Measurements from ENCODE around the gene ADCK2. TPM values are rescaled to one million over a fixed set of nuclear protein-coding genes. Genes with fewer than 3 reads are reported as not detected.
A peak's percentile ranks its signal among the peaks of the same experiment; 100 is the strongest.

Gene ADCK2
- total RNA-seq, 3 donors from 2014 or later (not counting 1 experiment from before 2014, with no cell fraction given): 12.6 to 20.7 (median 15.8) TPM

- Mint-ChIP-seq H3K4me1 (peaks cover 25 to 30% of the 10 kb centered on the region in 2 donors), H3K9me3 (no peaks in the 10 kb centered on the region), H3K36me3 (no peaks in the 10 kb centered on the region), H3K27me3 (ENCODE audit: low read depth in 2 of 2) (peaks cover 0 to 11% of the 10 kb centered on the region in 2 donors), H3K4me3 (peak overlapping the region; percentile 92), H3K27ac (peak overlapping the region; percentile 85 to 86)
- H3K4me3 ChIP-seq (ENCODE audit: low read length): no peak overlapping the region
- peak overlapping the region; percentile 0 for H3K27ac ChIP-seq (ENCODE audit: low read length)
- intact Hi-C loops (cut with micrococcal nuclease): loop anchor here (10.0 kb wide), 1 partner anchor 141 kb away; no protein-coding TSS in a partner anchor
- H3K4me1 ChIP-seq (ENCODE audit: control insufficient read depth, insufficient read depth, low read length): peaks cover 14% of the 10 kb centered on the region
- H3K36me3 ChIP-seq (ENCODE audit: control insufficient read depth, insufficient read depth, low read length): no peaks in the 10 kb centered on the region
- WGBS (ENCODE audit: insufficient coverage): 96% methylated on average over 16 of the region's 16 CpGs
- no peak for ATAC-seq
- TF ChIP-seq, protein P1, sequence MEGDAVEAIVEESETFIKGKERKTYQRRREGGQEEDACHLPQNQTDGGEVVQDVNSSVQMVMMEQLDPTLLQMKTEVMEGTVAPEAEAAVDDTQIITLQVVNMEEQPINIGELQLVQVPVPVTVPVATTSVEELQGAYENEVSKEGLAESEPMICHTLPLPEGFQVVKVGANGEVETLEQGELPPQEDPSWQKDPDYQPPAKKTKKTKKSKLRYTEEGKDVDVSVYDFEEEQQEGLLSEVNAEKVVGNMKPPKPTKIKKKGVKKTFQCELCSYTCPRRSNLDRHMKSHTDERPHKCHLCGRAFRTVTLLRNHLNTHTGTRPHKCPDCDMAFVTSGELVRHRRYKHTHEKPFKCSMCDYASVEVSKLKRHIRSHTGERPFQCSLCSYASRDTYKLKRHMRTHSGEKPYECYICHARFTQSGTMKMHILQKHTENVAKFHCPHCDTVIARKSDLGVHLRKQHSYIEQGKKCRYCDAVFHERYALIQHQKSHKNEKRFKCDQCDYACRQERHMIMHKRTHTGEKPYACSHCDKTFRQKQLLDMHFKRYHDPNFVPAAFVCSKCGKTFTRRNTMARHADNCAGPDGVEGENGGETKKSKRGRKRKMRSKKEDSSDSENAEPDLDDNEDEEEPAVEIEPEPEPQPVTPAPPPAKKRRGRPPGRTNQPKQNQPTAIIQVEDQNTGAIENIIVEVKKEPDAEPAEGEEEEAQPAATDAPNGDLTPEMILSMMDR (IDR thresholded peaks at IDR 0.05): no peak
- H3K27me3 ChIP-seq (ENCODE audit: control insufficient read depth, insufficient read depth, low read length): no peaks in the 10 kb centered on the region
- no peak for DNase-seq
- H3K9me3 ChIP-seq (ENCODE audit: control insufficient read depth, insufficient read depth, low read length): no peaks in the 10 kb centered on the region
Measured at GRCh38 chr7:140655511-140656408, 17.0 kb upstream of the ADCK2 start.

DNA sequence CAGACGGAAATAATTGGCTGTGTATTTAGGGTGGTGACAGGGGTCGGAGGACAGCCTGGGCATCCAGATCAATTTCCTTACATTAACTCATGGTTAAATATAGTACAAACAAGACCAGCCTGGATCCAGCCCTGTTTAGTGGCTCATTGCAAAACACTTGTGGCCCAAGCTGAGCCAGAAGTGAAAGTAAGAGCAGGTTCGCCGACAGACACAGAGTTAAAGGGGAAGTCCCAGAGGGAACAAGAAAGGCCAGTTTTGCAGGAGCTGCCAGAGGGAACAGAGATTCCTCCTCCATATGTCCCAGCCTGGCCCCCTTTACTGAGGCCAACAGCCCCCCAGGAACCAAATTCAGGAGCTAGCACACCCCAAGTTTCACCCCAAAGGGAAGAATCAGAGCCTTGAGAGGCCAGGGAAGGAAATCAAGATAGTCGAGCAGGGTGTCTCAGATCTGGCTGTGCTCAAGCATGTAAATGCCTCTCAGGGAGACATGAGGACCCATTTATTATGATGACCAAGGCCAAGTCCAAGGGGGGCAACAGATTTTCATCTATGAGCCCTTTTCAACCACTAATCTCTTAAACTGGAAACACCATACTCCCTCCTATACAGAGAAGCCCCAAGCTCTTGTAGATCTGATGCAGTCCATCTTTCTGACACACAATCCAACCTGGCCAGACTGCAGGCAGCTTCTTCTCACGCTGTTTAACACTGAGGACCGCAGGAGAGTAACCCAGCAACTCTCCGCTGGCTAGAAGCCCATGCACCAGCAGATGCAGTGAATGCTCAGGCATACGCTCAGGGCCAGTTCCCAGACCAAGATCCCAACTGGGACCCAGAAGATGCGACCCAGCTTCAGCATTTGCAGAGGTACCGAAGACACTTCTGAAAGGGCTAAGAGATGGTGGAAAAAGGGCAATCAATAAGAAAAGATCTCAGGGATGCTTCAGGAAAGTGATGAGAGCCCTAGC lies 15.9 kb upstream of the ADCK2 start:
- intact Hi-C loops (cut with micrococcal nuclease): loop anchor here (10.0 kb wide), 1 partner anchor 142 kb away; no protein-coding TSS in a partner anchor

GRCh38 chr7:140657891-140658290 lies 14.9 kb upstream of the ADCK2 start:
- H3K36me3 ChIP-seq (ENCODE audit: control insufficient read depth, insufficient read depth, low read length): no peaks in the 10 kb centered on the region
- Mint-ChIP-seq H3K4me1 (peaks cover 25 to 30% of the 10 kb centered on the region in 2 donors), H3K4me3 (no peak overlapping the region), H3K27me3 (ENCODE audit: low read depth in 2 of 2) (peaks cover 0 to 14% of the 10 kb centered on the region in 2 donors), H3K36me3 (no peaks in the 10 kb centered on the region), H3K9me3 (no peaks in the 10 kb centered on the region), H3K27ac (no peak overlapping the region)
- H3K4me3 ChIP-seq (ENCODE audit: low read length): no peak overlapping the region
- intact Hi-C loops (cut with micrococcal nuclease): loop anchor here (10.0 kb wide), 1 partner anchor 143 kb away; no protein-coding TSS in a partner anchor
- TF ChIP-seq, protein P1 (IDR thresholded peaks at IDR 0.05): no peak
- DNase-seq (no peak), ATAC-seq (no peak)
- H3K9me3 ChIP-seq (ENCODE audit: control insufficient read depth, insufficient read depth, low read length): no peaks in the 10 kb centered on the region
- WGBS (ENCODE audit: insufficient coverage): 96% methylated on average over 9 of the region's 9 CpGs
- no peaks in the 10 kb centered on the region for H3K27me3 ChIP-seq (ENCODE audit: control insufficient read depth, insufficient read depth, low read length)
- peaks cover 14% of the 10 kb centered on the region for H3K4me1 ChIP-seq (ENCODE audit: control insufficient read depth, insufficient read depth, low read length)
- H3K27ac ChIP-seq (ENCODE audit: low read length): no peak overlapping the region

More for the DNA sequence above, 15.9 kb upstream of the ADCK2 start:
- peaks cover 14% of the 10 kb centered on the region for H3K4me1 ChIP-seq (ENCODE audit: control insufficient read depth, insufficient read depth, low read length)
- peak overlapping the region; percentile 26 for H3K27ac ChIP-seq (ENCODE audit: low read length)
- H3K9me3 Mint-ChIP-seq: no peaks in the 10 kb centered on the region
- 62% methylated on average over 9 of the region's 11 CpGs for WGBS (ENCODE audit: insufficient coverage)
- DNase-seq (peak in 1 of 2 donors; percentile 68), ATAC-seq (peak; percentile 84 to 89 (median 84))
- no peak overlapping the region for H3K4me3 ChIP-seq (ENCODE audit: low read length)
- H3K4me3 Mint-ChIP-seq: peak overlapping the region; percentile 92
- H3K9me3 ChIP-seq (ENCODE audit: control insufficient read depth, insufficient read depth, low read length): no peaks in the 10 kb centered on the region
- TF ChIP-seq, protein P1 (IDR thresholded peaks at IDR 0.05): no peak
- H3K27ac Mint-ChIP-seq: peak overlapping the region; percentile 85 to 86
- peaks cover 0 to 14% of the 10 kb centered on the region in 2 donors for H3K27me3 Mint-ChIP-seq (ENCODE audit: low read depth in 2 of 2)
- peaks cover 25 to 30% of the 10 kb centered on the region in 2 donors for H3K4me1 Mint-ChIP-seq
- H3K36me3 ChIP-seq (ENCODE audit: control insufficient read depth, insufficient read depth, low read length): no peaks in the 10 kb centered on the region
- H3K36me3 Mint-ChIP-seq: no peaks in the 10 kb centered on the region
- no peaks in the 10 kb centered on the region for H3K27me3 ChIP-seq (ENCODE audit: control insufficient read depth, insufficient read depth, low read length)
